GM19455 (cell line): ENCODE measurements around the gene MEIS2.

Experiments
- ATAC-seq: cut with Tn5 transposase; IDR thresholded peaks from one replicate; pipeline ENCODE4 v1.9.1; 2021; ENCODE audit not compliant: unreplicated experiment

Gene MEIS2

DNA sequence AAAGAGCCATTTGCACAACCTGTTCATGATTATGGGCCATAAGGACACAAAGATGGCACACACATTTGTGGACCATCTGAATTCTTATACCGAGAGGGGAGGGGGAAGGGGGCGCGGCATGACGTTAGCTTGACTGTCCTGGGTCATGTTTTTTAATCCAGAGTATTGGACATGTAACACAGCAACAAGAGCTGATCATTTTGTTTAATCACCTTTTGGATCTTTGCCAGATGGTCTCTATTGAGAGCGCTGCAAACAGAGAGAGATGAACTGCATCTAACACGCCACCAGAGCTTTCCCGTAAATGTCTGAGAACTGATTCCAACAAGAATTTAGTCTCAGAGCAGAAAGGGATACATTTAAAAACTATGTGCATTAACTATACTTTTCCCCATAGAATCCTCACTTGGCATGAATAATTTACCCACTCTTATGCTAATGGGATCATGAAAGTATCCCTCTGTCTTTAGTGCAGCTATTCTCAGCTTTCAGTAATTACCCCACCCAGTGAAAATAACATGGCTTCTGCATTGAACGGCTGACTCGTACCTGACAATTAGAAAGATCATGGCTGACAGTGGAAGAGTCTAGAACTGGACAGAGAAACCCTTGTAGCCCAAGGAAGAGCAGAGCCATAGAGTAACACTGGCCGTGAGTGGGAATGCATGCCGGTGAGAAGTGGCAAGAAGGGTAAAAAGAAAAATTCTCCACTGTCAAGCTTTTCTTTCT is 22.6 kb downstream of the MEIS2 start:
- no peak for ATAC-seq

DNA sequence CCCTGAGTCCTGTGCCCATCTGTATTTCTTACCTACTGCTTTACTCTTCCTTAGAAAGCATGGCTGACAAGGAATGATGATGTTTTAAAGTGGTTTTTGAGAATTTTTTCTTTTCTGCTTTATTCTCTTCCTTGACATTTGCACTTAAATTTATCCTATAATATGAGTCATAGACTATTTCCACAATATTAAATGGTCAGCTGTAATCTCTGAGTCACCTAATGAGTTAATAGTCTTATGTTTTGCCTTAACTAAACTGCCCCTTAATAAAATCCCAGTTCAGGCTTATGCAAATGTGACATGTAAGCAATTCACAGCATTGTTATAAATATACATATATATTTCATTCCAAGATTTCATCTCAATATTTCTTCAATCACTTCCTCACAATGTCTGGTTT is 23.8 kb downstream of the MEIS2 start:
- no peak for ATAC-seq

- no peak for ATAC-seq
These were observed 24.6 kb downstream of the MEIS2 start for GRCh38 chr15:37075777-37076176.

- no peak for ATAC-seq
These were observed 28.2 kb downstream of the MEIS2 start for GRCh38 chr15:37072181-37072580.

- no peak for ATAC-seq
These were observed 29.2 kb downstream of the MEIS2 start for GRCh38 chr15:37071134-37071533.

DNA sequence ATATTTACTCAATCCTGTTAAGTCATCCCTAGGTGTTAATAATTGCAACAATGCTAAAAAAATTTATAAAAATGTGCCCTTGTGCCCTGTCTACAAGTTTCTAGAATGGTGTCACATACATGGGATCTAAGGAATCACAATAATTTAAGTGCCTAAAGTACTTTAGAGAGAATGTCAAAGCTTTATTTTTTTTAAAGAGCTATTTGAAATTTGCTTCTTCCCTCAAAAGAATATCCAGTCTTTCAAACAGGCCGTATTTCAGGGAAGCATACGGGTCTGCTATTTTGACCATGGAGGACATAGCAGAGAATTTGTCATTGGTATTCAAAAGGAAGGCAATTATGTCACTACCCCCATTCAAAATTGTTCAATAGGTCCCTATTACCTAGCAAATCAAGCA is 29.7 kb downstream of the MEIS2 start:
- no peak for ATAC-seq

- ATAC-seq: no peak
These were observed 38.4 kb downstream of the MEIS2 start for GRCh38 chr15:37061996-37062395.

GRCh38 chr15:37059086-37059485 is 41.3 kb downstream of the MEIS2 start:
- ATAC-seq: no peak

- no peak for ATAC-seq
These were observed 41.9 kb downstream of the MEIS2 start for GRCh38 chr15:37058316-37058985.

DNA sequence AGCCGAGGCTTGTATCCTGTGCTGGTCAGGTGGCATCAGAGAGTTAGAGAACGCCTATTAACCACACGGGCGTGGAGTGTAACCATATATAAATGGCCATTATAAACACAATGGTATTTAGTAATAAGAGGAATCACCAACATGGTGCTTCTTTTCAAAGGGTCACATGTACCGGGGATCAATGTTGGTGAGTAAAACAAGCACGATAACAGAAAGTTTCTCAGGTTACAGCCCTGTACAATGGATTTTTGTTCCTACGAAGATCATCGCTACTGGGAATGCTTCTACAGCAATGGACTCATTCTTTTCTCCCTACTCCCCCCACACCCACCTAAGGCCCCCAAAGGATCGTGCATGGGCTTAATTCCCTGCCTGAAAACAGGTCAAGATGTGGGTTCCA is 42.5 kb downstream of the MEIS2 start:
- ATAC-seq: no peak

DNA sequence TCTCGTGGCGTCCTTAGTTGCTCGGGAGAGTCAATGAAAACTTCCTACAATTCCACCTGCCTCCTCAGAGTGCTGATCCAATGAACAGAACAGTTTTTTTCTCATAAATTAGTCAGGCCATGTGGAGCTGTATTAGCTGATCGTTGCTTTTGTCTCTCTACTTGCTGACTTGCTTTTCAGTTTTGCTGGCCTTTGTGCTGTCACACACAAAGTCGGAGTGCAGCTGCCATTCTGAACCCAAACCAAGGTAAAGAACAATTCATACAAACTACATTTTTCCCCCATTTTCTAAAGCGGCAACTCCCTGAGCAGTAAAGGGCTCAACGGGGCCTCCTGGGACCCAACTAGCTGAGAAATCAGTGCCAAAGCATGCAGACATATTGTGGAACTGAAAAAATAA is 43.1 kb downstream of the MEIS2 start:
- ATAC-seq: no peak

- ATAC-seq: no peak
These were observed 43.9 kb downstream of the MEIS2 start for GRCh38 chr15:37056177-37057121.

- no peak for ATAC-seq
These were observed 44.9 kb downstream of the MEIS2 start for GRCh38 chr15:37055481-37055880.

- no peak for ATAC-seq
These were observed 46.0 kb downstream of the MEIS2 start for GRCh38 chr15:37054336-37054735.

GRCh38 chr15:37053166-37053565 is 47.2 kb downstream of the MEIS2 start:
- no peak for ATAC-seq

- ATAC-seq: no peak
These were observed 50.0 kb downstream of the MEIS2 start for GRCh38 chr15:37050345-37050744.

GRCh38 chr15:37046876-37047614 is 53.3 kb downstream of the MEIS2 start:
- ATAC-seq: no peak

GRCh38 chr15:37045859-37046740 is 54.2 kb downstream of the MEIS2 start:
- ATAC-seq: no peak

GRCh38 chr15:37044915-37045648 is 55.3 kb downstream of the MEIS2 start:
- no peak for ATAC-seq
